Measurements from ENCODE around the gene AAK1.

DNA sequence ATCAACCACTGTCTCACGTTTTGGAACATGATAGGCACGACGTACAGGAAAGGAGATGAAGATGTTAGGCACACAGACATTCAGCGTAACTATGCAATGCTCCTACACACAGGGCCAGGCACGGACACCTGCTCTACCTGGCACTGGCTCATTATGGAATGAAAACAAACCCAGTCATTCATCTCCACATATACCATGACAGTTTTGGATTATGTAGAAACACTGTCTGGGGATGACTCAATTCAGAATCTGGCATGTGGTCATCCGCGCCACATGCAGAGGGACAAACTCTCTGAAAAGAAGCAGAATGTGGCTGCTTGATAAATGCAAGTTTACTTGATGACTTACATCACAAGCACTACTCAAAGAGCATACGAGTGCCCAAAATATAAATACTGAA, 176.8 kb downstream of the AAK1 start:
- TF ChIP-seq, protein P1, sequence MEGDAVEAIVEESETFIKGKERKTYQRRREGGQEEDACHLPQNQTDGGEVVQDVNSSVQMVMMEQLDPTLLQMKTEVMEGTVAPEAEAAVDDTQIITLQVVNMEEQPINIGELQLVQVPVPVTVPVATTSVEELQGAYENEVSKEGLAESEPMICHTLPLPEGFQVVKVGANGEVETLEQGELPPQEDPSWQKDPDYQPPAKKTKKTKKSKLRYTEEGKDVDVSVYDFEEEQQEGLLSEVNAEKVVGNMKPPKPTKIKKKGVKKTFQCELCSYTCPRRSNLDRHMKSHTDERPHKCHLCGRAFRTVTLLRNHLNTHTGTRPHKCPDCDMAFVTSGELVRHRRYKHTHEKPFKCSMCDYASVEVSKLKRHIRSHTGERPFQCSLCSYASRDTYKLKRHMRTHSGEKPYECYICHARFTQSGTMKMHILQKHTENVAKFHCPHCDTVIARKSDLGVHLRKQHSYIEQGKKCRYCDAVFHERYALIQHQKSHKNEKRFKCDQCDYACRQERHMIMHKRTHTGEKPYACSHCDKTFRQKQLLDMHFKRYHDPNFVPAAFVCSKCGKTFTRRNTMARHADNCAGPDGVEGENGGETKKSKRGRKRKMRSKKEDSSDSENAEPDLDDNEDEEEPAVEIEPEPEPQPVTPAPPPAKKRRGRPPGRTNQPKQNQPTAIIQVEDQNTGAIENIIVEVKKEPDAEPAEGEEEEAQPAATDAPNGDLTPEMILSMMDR (IDR thresholded peaks at IDR 0.05) = no peak
- TF ChIP-seq TP53 (CRISPR knock-in tag; IDR thresholded peaks at IDR 0.05) (no peak), CBFB (CRISPR knock-in tag; IDR thresholded peaks at IDR 0.05; ENCODE audit: low read depth) (no peak), KAT7 (CRISPR knock-in tag; IDR thresholded peaks at IDR 0.05; ENCODE audit: borderline replicate concordance) (no peak), SMAD4 (CRISPR knock-in tag; IDR thresholded peaks at IDR 0.05) (no peak), NR3C1 (CRISPR knock-in tag; conservative IDR thresholded peaks at IDR 0.05; ENCODE audit: low read depth) (no peak)
- TF ChIP-seq, protein P2, sequence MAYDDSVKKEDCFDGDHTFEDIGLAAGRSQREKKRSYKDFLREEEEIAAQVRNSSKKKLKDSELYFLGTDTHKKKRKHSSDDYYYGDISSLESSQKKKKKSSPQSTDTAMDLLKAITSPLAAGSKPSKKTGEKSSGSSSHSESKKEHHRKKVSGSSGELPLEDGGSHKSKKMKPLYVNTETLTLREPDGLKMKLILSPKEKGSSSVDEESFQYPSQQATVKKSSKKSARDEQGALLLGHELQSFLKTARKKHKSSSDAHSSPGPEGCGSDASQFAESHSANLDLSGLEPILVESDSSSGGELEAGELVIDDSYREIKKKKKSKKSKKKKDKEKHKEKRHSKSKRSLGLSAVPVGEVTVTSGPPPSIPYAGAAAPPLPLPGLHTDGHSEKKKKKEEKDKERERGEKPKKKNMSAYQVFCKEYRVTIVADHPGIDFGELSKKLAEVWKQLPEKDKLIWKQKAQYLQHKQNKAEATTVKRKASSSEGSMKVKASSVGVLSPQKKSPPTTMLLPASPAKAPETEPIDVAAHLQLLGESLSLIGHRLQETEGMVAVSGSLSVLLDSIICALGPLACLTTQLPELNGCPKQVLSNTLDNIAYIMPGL (CRISPR knock-in tag; IDR thresholded peaks at IDR 0.05) = no peak
- TF ChIP-seq, protein P3, sequence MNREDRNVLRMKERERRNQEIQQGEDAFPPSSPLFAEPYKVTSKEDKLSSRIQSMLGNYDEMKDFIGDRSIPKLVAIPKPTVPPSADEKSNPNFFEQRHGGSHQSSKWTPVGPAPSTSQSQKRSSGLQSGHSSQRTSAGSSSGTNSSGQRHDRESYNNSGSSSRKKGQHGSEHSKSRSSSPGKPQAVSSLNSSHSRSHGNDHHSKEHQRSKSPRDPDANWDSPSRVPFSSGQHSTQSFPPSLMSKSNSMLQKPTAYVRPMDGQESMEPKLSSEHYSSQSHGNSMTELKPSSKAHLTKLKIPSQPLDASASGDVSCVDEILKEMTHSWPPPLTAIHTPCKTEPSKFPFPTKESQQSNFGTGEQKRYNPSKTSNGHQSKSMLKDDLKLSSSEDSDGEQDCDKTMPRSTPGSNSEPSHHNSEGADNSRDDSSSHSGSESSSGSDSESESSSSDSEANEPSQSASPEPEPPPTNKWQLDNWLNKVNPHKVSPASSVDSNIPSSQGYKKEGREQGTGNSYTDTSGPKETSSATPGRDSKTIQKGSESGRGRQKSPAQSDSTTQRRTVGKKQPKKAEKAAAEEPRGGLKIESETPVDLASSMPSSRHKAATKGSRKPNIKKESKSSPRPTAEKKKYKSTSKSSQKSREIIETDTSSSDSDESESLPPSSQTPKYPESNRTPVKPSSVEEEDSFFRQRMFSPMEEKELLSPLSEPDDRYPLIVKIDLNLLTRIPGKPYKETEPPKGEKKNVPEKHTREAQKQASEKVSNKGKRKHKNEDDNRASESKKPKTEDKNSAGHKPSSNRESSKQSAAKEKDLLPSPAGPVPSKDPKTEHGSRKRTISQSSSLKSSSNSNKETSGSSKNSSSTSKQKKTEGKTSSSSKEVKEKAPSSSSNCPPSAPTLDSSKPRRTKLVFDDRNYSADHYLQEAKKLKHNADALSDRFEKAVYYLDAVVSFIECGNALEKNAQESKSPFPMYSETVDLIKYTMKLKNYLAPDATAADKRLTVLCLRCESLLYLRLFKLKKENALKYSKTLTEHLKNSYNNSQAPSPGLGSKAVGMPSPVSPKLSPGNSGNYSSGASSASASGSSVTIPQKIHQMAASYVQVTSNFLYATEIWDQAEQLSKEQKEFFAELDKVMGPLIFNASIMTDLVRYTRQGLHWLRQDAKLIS (CRISPR knock-in tag; IDR thresholded peaks at IDR 0.05; ENCODE audit: borderline replicate concordance) = no peak
- TF ChIP-seq, protein P4, sequence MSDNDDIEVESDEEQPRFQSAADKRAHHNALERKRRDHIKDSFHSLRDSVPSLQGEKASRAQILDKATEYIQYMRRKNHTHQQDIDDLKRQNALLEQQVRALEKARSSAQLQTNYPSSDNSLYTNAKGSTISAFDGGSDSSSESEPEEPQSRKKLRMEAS (CRISPR knock-in tag; IDR thresholded peaks at IDR 0.05) = no peak
